Hematopoietic multipotent progenitor cell treated with erythropoietin and hydrocortisone succinate and interleukin-3 and kit ligand, for 6 days (in vitro differentiated cells): ENCODE data around the gene CD300LG.
"Not testable (repeated sequence)": the region's sequence is repeated elsewhere in the genome, so short reads cannot be mapped to it uniquely, and the experiment has no call there.

Experiments used
- DNase-seq: peaks from one replicate; pipeline ENCODE4 v3.0.0-alpha.2; 2015

The CD300LG gene

GRCh38 chr17:43856141-43856540 lies 9.2 kb downstream of the CD300LG start:
- no peak for DNase-seq

- no peak for DNase-seq
These were observed 10.2 kb downstream of the CD300LG start for GRCh38 chr17:43857141-43857540.

GRCh38 chr17:43857957-43858600 lies 11.1 kb downstream of the CD300LG start:
- DNase-seq: no peak

GRCh38 chr17:43860077-43860725 lies 13.2 kb downstream of the CD300LG start:
- no peak for DNase-seq

- DNase-seq: no peak
These were observed 14.1 kb downstream of the CD300LG start for GRCh38 chr17:43860927-43861622.

GRCh38 chr17:43861960-43862359 lies 15.0 kb downstream of the CD300LG start:
- DNase-seq: no peak

GRCh38 chr17:43864161-43864984 lies 17.4 kb downstream of the CD300LG start:
- DNase-seq: no peak

GRCh38 chr17:43868226-43868994 lies 21.4 kb downstream of the CD300LG start:
- no peak for DNase-seq

GRCh38 chr17:43869031-43869430 lies 22.1 kb downstream of the CD300LG start:
- DNase-seq: not testable (repeated sequence)

GRCh38 chr17:43871946-43872690 lies 25.1 kb downstream of the CD300LG start:
- DNase-seq: no peak

- DNase-seq: no peak
These were observed 26.1 kb downstream of the CD300LG start for GRCh38 chr17:43873091-43873490.

- DNase-seq: no peak
These were observed 26.8 kb downstream of the CD300LG start for GRCh38 chr17:43873815-43874214.

- DNase-seq: no peak
These were observed 27.3 kb downstream of the CD300LG start for GRCh38 chr17:43874293-43874692.

- DNase-seq: no peak
These were observed 28.6 kb downstream of the CD300LG start for GRCh38 chr17:43875476-43876147.

GRCh38 chr17:43877031-43877430 lies 30.1 kb downstream of the CD300LG start:
- DNase-seq: no peak

- no peak for DNase-seq
These were observed 30.6 kb downstream of the CD300LG start for GRCh38 chr17:43877451-43878155.

GRCh38 chr17:43878260-43879175 lies 31.5 kb downstream of the CD300LG start:
- peak; percentile 79 for DNase-seq

GRCh38 chr17:43879723-43880419 lies 32.9 kb downstream of the CD300LG start:
- no peak for DNase-seq
